AG10803 (cell line): Measurements from ENCODE around the gene KRTAP10-2.
A peak's percentile ranks its signal among the peaks of the same experiment; 100 is the strongest.

Experiments used
- DNase-seq: peaks from one replicate; pipeline ENCODE4 v3.0.0; 2010; ENCODE audit warnings: low read depth
- H3K4me3 ChIP-seq: 2 replicates; pipeline ENCODE4 v1.5.1; 2011; ENCODE audit warnings: mild to moderate bottlenecking, low read length, control low read depth
- CTCF ChIP-seq: conservative IDR thresholded peaks from 2 replicates; pipeline ENCODE4 v1.5.1; 2011; ENCODE audit warnings: mild to moderate bottlenecking, low read length, control low read depth, inconsistent platforms

KRTAP10-2 gene

GRCh38 chr21:44511219-44511937 lies 39.9 kb downstream of the KRTAP10-2 start:
- H3K4me3 ChIP-seq: no peak overlapping the region
- TF ChIP-seq CTCF: no peak
- DNase-seq: no peak

GRCh38 chr21:44510508-44511218 lies 40.6 kb downstream of the KRTAP10-2 start:
- H3K4me3 ChIP-seq: no peak overlapping the region
- DNase-seq: peak; percentile 20
- TF ChIP-seq CTCF: peak; percentile 58

GRCh38 chr21:44510109-44510507 lies 41.2 kb downstream of the KRTAP10-2 start:
- no peak for DNase-seq
- TF ChIP-seq CTCF: no peak
- H3K4me3 ChIP-seq: no peak overlapping the region

GRCh38 chr21:44509539-44509938 lies 41.8 kb downstream of the KRTAP10-2 start:
- H3K4me3 ChIP-seq: no peak overlapping the region
- DNase-seq: peak; percentile 7
- peak; percentile 26 for TF ChIP-seq CTCF

- H3K4me3 ChIP-seq: no peak overlapping the region
- no peak for TF ChIP-seq CTCF
- DNase-seq: no peak
Measured at GRCh38 chr21:44508711-44509445, 42.4 kb downstream of the KRTAP10-2 start.

GRCh38 chr21:44508426-44508710 lies 42.9 kb downstream of the KRTAP10-2 start:
- DNase-seq: no peak
- no peak for TF ChIP-seq CTCF
- no peak overlapping the region for H3K4me3 ChIP-seq
